H1 (cell line): ENCODE measurements around the gene NCAPG2. TPM values are rescaled to one million over a fixed set of nuclear protein-coding genes. Genes with fewer than 3 reads are reported as not detected.

Experiments used
- CTCF ChIA-PET: fragments of 300-600 bp; sonication (Branson Sonifier 250); formaldehyde crosslinking; loops from one replicate; lab custom pipeline; 2021; ENCODE audit not compliant: partially characterized antibody; lab: Charles Lee
- POLR2A ChIA-PET: fragments of 300-600 bp; sonication (Branson Sonifier 250); formaldehyde crosslinking; loops from one replicate; lab custom pipeline; 2021; ENCODE audit warnings: inconsistent platforms; ENCODE audit not compliant: partially characterized antibody; lab: Charles Lee
- DNase-seq, 2 experiments: peaks; one replicate each; pipeline versions ENCODE4 v3.0.0 to v3.0.0-alpha.2; 2010 to 2022; ENCODE audit warnings: low spot score in 2 of 2, low read depth in 1 of 2, mixed read lengths in 1 of 2
- FAIRE-seq: peaks from 2 replicates; lab custom pipeline; 2011; peaks lifted over from hg19 to GRCh38; lab: Jason Lieb, UNC
- H2AFZ ChIP-seq: 2 replicates; pipeline ENCODE4 v1.8.1; 2012; ENCODE audit warnings: low read length, inconsistent platforms
- H2AK5ac ChIP-seq: 2 replicates; pipeline ENCODE4 v1.6.1; 2013; ENCODE audit warnings: low read depth, low read length
- H2BK120ac ChIP-seq: replicated peaks from 2 replicates; pipeline ENCODE3; 2013; ENCODE audit warnings: low read depth, low read length, inconsistent platforms
- H2BK12ac ChIP-seq: 2 replicates; pipeline ENCODE4 v1.6.1; 2013; ENCODE audit warnings: low read depth, low read length
- H2BK15ac ChIP-seq: 2 replicates; pipeline ENCODE4 v1.6.1; 2013; ENCODE audit warnings: low read length
- H2BK20ac ChIP-seq: 2 replicates; pipeline ENCODE4 v1.6.1; 2013; ENCODE audit warnings: low read length
- H2BK5ac ChIP-seq: 2 replicates; pipeline ENCODE4 v1.6.1; 2013; ENCODE audit warnings: low read depth, low read length
- H3K14ac ChIP-seq: 2 replicates; pipeline ENCODE4 v1.6.1; 2013; ENCODE audit warnings: inconsistent platforms; ENCODE audit not compliant: insufficient read length
- H3K18ac ChIP-seq: 2 replicates; pipeline ENCODE4 v1.6.1; 2013; ENCODE audit warnings: low read length; ENCODE audit errors: extremely low read depth
- H3K23ac ChIP-seq: 2 replicates; pipeline ENCODE4 v1.6.1; 2013; ENCODE audit warnings: inconsistent platforms; ENCODE audit not compliant: insufficient read length
- H3K23me2 ChIP-seq: 2 replicates; pipeline ENCODE4 v1.6.1; 2013; ENCODE audit warnings: low read depth, low read length
- H3K27ac ChIP-seq: 2 replicates; pipeline ENCODE4 v1.6.1; 2011; ENCODE audit warnings: low read depth, low read length, inconsistent platforms
- H3K27me3 ChIP-seq, 4 experiments: replicated peaks in 1 of 4; 1 replicate in 1 of 4; 2 replicates in 3 of 4; pipeline versions ENCODE4 v1.6.1 to v1.8.1; 2011 to 2013; ENCODE audit warnings: low read length in 3 of 4, mild to moderate bottlenecking in 3 of 4, inconsistent platforms in 2 of 4, mixed read lengths in 2 of 4, moderate library complexity in 1 of 4; ENCODE audit not compliant: control insufficient read depth in 3 of 4, insufficient read depth in 3 of 4; ENCODE audit errors: extremely low read depth in 1 of 4
- H3K36me3 ChIP-seq, 4 experiments: 2 replicates each; pipeline versions ENCODE4 v1.6.1 to v1.8.1; 2011 to 2013; ENCODE audit warnings: mild to moderate bottlenecking in 4 of 4, low read length in 3 of 4, moderate library complexity in 2 of 4, control low read depth in 1 of 4, inconsistent platforms in 1 of 4; ENCODE audit not compliant: insufficient read depth in 4 of 4, control insufficient read depth in 2 of 4
- H3K4ac ChIP-seq: replicated peaks from 2 replicates; pipeline ENCODE3; 2013; ENCODE audit warnings: low read length, low read depth, mixed read lengths, inconsistent platforms; ENCODE audit not compliant: insufficient read length
- H3K4me1 ChIP-seq, 4 experiments: replicated peaks in 1 of 4; 1 replicate in 1 of 4; 2 replicates in 3 of 4; pipeline versions ENCODE4 v1.6.1 to v1.8.1; 2011 to 2013; ENCODE audit warnings: low read length in 3 of 4, inconsistent platforms in 2 of 4, mixed read lengths in 1 of 4; ENCODE audit not compliant: insufficient read depth in 4 of 4, control insufficient read depth in 3 of 4
- H3K4me2 ChIP-seq, 2 experiments: 2 replicates each; pipeline versions ENCODE4 v1.6.1 to v1.8.1; 2011 to 2013; ENCODE audit warnings: low read depth in 2 of 2, low read length in 2 of 2, control low read depth in 1 of 2, inconsistent platforms in 1 of 2, mild to moderate bottlenecking in 1 of 2; ENCODE audit not compliant: insufficient read depth in 1 of 2
- H3K4me3 ChIP-seq, 4 experiments: fragments of 200-600, 300-600 bp in 1 of 4; sonication (generic), shearing (Covaris generic), sonication (Bioruptor Twin) in 1 of 4; 2 replicates each; pipeline versions ENCODE4 v1.5.1 to v1.8.1; 2011 to 2016; ENCODE audit warnings: low read length in 4 of 4, low read depth in 3 of 4, control low read depth in 2 of 4, inconsistent platforms in 2 of 4, mild to moderate bottlenecking in 2 of 4, mixed read lengths in 1 of 4, moderate library complexity in 1 of 4; ENCODE audit not compliant: insufficient read depth in 2 of 4; ENCODE audit errors: extremely low read depth in 1 of 4
- H3K56ac ChIP-seq: replicated peaks from 2 replicates; pipeline ENCODE3; 2013; ENCODE audit warnings: low read depth, mild to moderate bottlenecking, mixed read lengths, low read length, inconsistent platforms; ENCODE audit not compliant: insufficient read length
- H3K79me1 ChIP-seq: 2 replicates; pipeline ENCODE4 v1.6.1; 2013; ENCODE audit warnings: low read depth, low read length, control low read depth
- H3K79me2 ChIP-seq, 2 experiments: 2 replicates each; pipeline versions ENCODE4 v1.6.1 to v1.8.1; 2012 to 2013; ENCODE audit warnings: low read length in 2 of 2, mild to moderate bottlenecking in 2 of 2, inconsistent platforms in 1 of 2; ENCODE audit not compliant: insufficient read depth in 2 of 2, control insufficient read depth in 1 of 2
- H3K9ac ChIP-seq, 4 experiments: replicated peaks in 1 of 4; 1 replicate in 1 of 4; 2 replicates in 3 of 4; pipeline versions ENCODE4 v1.6.1 to v1.8.1; 2011 to 2013; ENCODE audit warnings: low read depth in 3 of 4, low read length in 3 of 4, control low read depth in 2 of 4, mild to moderate bottlenecking in 2 of 4, moderate library complexity in 2 of 4, inconsistent platforms in 1 of 4; ENCODE audit errors: extremely low read depth in 1 of 4
- H3K9me3 ChIP-seq, 2 experiments: 2 replicates each; pipeline versions ENCODE4 v1.6.1 to v1.8.1; 2012 to 2013; ENCODE audit warnings: mild to moderate bottlenecking in 2 of 2, moderate library complexity in 2 of 2, control low read depth in 1 of 2, inconsistent platforms in 1 of 2, low read depth in 1 of 2, low read length in 1 of 2, mixed read lengths in 1 of 2; ENCODE audit not compliant: insufficient read depth in 2 of 2
- H4K20me1 ChIP-seq, 2 experiments: replicated peaks in 1 of 2; 2 replicates each; pipeline versions ENCODE3 to v1.8.1; 2011 to 2013; ENCODE audit warnings: inconsistent platforms in 2 of 2, low read length in 2 of 2, mild to moderate bottlenecking in 1 of 2; ENCODE audit not compliant: insufficient read depth in 2 of 2, control insufficient read depth in 1 of 2
- H4K5ac ChIP-seq: 2 replicates; pipeline ENCODE4 v1.6.1; 2013; ENCODE audit warnings: low read length, low read depth, mixed read lengths, inconsistent platforms; ENCODE audit not compliant: insufficient read length
- H4K8ac ChIP-seq: 2 replicates; pipeline ENCODE4 v1.8.0; 2013; ENCODE audit warnings: mild to moderate bottlenecking, moderate library complexity, low read length, inconsistent platforms; ENCODE audit not compliant: insufficient read depth; ENCODE audit errors: extremely low read depth
- H4K91ac ChIP-seq: replicated peaks from 2 replicates; pipeline ENCODE3; 2013; ENCODE audit warnings: low read length, mixed read lengths, inconsistent platforms; ENCODE audit not compliant: insufficient read length
- BCL11A ChIP-seq, 2 experiments: IDR thresholded peaks; one replicate each; pipeline ENCODE4 v1.6.1; 2011; ENCODE audit warnings: low read depth in 2 of 2, low read length in 2 of 2, mild to moderate bottlenecking in 2 of 2
- BRCA1 ChIP-seq: IDR thresholded peaks from 2 replicates; pipeline ENCODE4 v1.6.1; 2012; ENCODE audit warnings: low read depth, low read length, improper control_type of control experiment
- CBX8 ChIP-seq: fragments of 300-800, 300-1000 bp; sonication (generic); IDR thresholded peaks from 2 replicates; pipeline ENCODE4 v1.7.1; 2016; ENCODE audit warnings: low read depth, low read length, borderline replicate concordance
- CHD1 ChIP-seq: IDR thresholded peaks from 2 replicates; pipeline ENCODE4 v1.6.1; 2012; ENCODE audit warnings: low read depth, low read length, improper control_type of control experiment
- EGR1 ChIP-seq: IDR thresholded peaks from 2 replicates; pipeline ENCODE4 v1.6.1; 2011; ENCODE audit warnings: low read depth, low read length, borderline replicate concordance
- HDAC2 ChIP-seq, 2 experiments: fragments of 300-600 bp in 1 of 2; sonication (generic) in 1 of 2; IDR thresholded peaks; 2 replicates each; pipeline ENCODE4 v1.6.1; 2011 to 2012; ENCODE audit warnings: low read depth in 2 of 2, low read length in 2 of 2, mild to moderate bottlenecking in 2 of 2, moderate library complexity in 2 of 2, borderline replicate concordance in 1 of 2, inconsistent platforms in 1 of 2
- KDM5A ChIP-seq: fragments of 200-600 bp; IDR thresholded peaks from 2 replicates; pipeline ENCODE4 v1.7.1; 2012; ENCODE audit warnings: mild to moderate bottlenecking, low read length, inconsistent platforms, mixed read lengths
- NANOG ChIP-seq: IDR thresholded peaks from 2 replicates; pipeline ENCODE4 v1.6.1; 2011; ENCODE audit warnings: low read length, low read depth, mild to moderate bottlenecking, inconsistent platforms; ENCODE audit not compliant: insufficient read depth, poor library complexity, severe bottlenecking
- NRF1 ChIP-seq: IDR thresholded peaks from 2 replicates; pipeline ENCODE4 v1.6.1; 2011; ENCODE audit warnings: mild to moderate bottlenecking, low read depth, low read length, improper control_type of control experiment
- RXRA ChIP-seq: IDR thresholded peaks from 2 replicates; pipeline ENCODE4 v1.6.1; 2011; ENCODE audit warnings: low read depth, mild to moderate bottlenecking, low read length, moderate library complexity; ENCODE audit not compliant: insufficient read depth
- TCF12 ChIP-seq: IDR thresholded peaks from 2 replicates; pipeline ENCODE4 v1.6.1; 2011; ENCODE audit warnings: low read depth, mild to moderate bottlenecking, low read length
- WGBS, 2 experiments: shearing (Covaris generic) in 1 of 2; methylation state at CpG; one replicate each; pipeline versions ENCODE4 v1.1.6 to v1.1.7; 2013 to 2015; ENCODE audit warnings: low lambda C conversion rate in 2 of 2, mixed read lengths in 2 of 2, inconsistent platforms in 1 of 2, low coverage in 1 of 2, missing lambda C conversion rate in 1 of 2; ENCODE audit not compliant: insufficient replicate concordance in 2 of 2, insufficient coverage in 1 of 2, insufficient read length in 1 of 2; ENCODE audit errors: extremely low coverage in 1 of 2, missing lambda C conversion rate in 1 of 2; 5-methylcytosine and 5-hydroxymethylcytosine counted together
- polyA plus RNA-seq, 7 experiments: library from polyadenylated mRNA; depleted of rRNA in 3 of 7; stranded (reverse) in 5 of 7; unstranded in 2 of 7; fragments of >200 nt in 5 of 7; fragments of 200-250 nt in 2 of 7; gene quantifications; 1 replicate in 5 of 7; 2 replicates in 1 of 7; 4 replicates in 1 of 7; pipeline versions ENCODE4 v1.2.1 to v1.2.3, GENCODE V29; 2011 to 2013; ENCODE audit warnings: missing spikeins in 2 of 7, mixed read lengths in 2 of 7
- total RNA-seq: library from RNA; stranded (reverse); fragmentation: NEBNext Ultra II Directional; extraction: Animal tissue kit (Norgen Biotek cat#: 25700); gene quantifications from 2 replicates; pipeline ENCODE4 v1.2.1, GENCODE V29; 2021
- TF ChIP-seq, protein P1 (sequence below): IDR thresholded peaks from 2 replicates; pipeline ENCODE4 v1.6.1; 2012; ENCODE audit warnings: low read length, inconsistent platforms

NCAPG2 gene
- total and polyA plus RNA-seq, 2 of the 8 experiments (the other 6 are each of a cell fraction or from before 2014, with no cell fraction given): 49.9 to 119 TPM

- Histone ChIP-seq H2AK5ac (no peak overlapping the region), H3K27ac (no peak overlapping the region), H3K14ac (no peak overlapping the region), H3K23me2 (no peaks in the 10 kb centered on the region), H3K9ac (no peak overlapping the region), H3K56ac (no peak overlapping the region), H4K20me1 (no peaks in the 10 kb centered on the region), H4K91ac (no peak overlapping the region), H3K4me2 (no peak overlapping the region), H3K23ac (no peak overlapping the region), H4K5ac (no peak overlapping the region), H2BK5ac (no peak overlapping the region), H3K4ac (no peak overlapping the region), H3K79me1 (no peaks in the 10 kb centered on the region), H3K4me3 (no peak overlapping the region), H3K9me3 (no peaks in the 10 kb centered on the region), H2AFZ (no peak overlapping the region), H2BK20ac (no peak overlapping the region), H2BK120ac (no peak overlapping the region), H3K79me2 (no peaks in the 10 kb centered on the region), H2BK15ac (no peak overlapping the region), H3K18ac (no peak overlapping the region), H3K36me3 (peaks cover 0 to 7% (median 0%) of the 10 kb centered on the region in 4 experiments; a peak in 3 of 8 replicates), H4K8ac (no peak overlapping the region), H3K27me3 (no peaks in the 10 kb centered on the region), H2BK12ac (no peak overlapping the region), H3K4me1 (peaks cover 5 to 16% (median 11%) of the 10 kb centered on the region in 4 experiments; a peak in 6 of 7 replicates)
- 91% methylated on average over 6 of the region's 6 CpGs; no CpG with 5 or more reads in 1 of the 2 experiments for WGBS, 2 experiments
- DNase-seq (no peak), FAIRE-seq (no peak)
- ChIA-PET CTCF (no interaction called here), POLR2A (interaction anchor here (1.6 to 1.7 kb wide), 2 partner anchors 10 kb away, joined by 3 to 5 read pairs; no protein-coding TSS in a partner anchor)
- TF ChIP-seq BRCA1: no peak
- no peak for TF ChIP-seq NANOG
- TF ChIP-seq TCF12: no peak
- TF ChIP-seq KDM5A: no peak
- TF ChIP-seq NRF1: no peak
- no peak for TF ChIP-seq RXRA
- no peak for TF ChIP-seq CBX8
- no peak for TF ChIP-seq CHD1
- TF ChIP-seq EGR1: no peak
- TF ChIP-seq, protein P1, sequence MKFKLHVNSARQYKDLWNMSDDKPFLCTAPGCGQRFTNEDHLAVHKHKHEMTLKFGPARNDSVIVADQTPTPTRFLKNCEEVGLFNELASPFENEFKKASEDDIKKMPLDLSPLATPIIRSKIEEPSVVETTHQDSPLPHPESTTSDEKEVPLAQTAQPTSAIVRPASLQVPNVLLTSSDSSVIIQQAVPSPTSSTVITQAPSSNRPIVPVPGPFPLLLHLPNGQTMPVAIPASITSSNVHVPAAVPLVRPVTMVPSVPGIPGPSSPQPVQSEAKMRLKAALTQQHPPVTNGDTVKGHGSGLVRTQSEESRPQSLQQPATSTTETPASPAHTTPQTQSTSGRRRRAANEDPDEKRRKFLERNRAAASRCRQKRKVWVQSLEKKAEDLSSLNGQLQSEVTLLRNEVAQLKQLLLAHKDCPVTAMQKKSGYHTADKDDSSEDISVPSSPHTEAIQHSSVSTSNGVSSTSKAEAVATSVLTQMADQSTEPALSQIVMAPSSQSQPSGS: no peak
- no peak for TF ChIP-seq HDAC2 (IDR thresholded peaks at IDR 0.05; ENCODE audit: borderline replicate concordance in 1 of 2, low read depth in 2 of 2, low read length in 2 of 2)
- TF ChIP-seq BCL11A (IDR thresholded peaks at IDR 0.05; ENCODE audit: low read depth in 2 of 2, low read length in 2 of 2): no peak
Observed at GRCh38 chr7:158620839-158621441, 83.7 kb downstream of the NCAPG2 start.
